HG03060 (cell line): ENCODE measurements around the gene P4HA3.

Experiments used
- ATAC-seq: cut with Tn5 transposase; IDR thresholded peaks from one replicate; pipeline ENCODE4 v1.9.1; 2021; ENCODE audit warnings: low read depth, moderate number of reproducible peaks; ENCODE audit not compliant: unreplicated experiment

Gene P4HA3

GRCh38 chr11:74268456-74268855 is 43.0 kb downstream of the P4HA3 start:
- no peak for ATAC-seq

- ATAC-seq: no peak
Measured at GRCh38 chr11:74267014-74267413, 44.4 kb downstream of the P4HA3 start.

GRCh38 chr11:74265256-74265655 is 46.2 kb downstream of the P4HA3 start:
- no peak for ATAC-seq

GRCh38 chr11:74262725-74263124 is 48.7 kb downstream of the P4HA3 start:
- no peak for ATAC-seq

DNA sequence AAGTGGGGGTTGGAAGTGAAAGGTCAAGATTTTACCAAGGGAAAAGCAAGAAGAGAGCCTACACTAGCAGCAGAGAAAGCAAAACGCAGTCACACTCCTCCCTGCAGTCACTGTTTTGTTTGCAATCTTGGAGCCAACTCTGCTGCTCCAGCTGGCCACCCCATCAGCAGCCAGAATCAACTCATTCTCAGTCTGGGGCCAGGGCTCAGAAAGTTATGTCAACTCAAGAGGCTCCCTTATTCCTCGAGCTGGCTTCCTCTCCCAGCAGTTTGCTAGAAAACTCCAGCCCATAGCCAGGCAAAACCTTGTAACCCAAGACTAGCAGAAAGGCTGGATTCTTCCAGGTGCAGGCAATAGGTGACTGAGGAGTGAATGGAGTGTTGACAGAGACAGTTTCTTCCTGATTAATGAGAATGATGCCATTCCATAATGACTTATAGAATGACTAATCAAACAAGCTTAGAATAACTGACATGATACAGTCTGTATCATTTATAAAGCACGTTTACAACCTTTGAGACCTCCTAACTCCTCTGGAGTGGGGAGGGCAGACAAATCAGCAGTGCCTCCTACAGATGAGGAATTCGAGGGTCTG is 53.4 kb downstream of the P4HA3 start:
- ATAC-seq: no peak

- no peak for ATAC-seq
Measured at GRCh38 chr11:74256378-74257133, 54.9 kb downstream of the P4HA3 start.

DNA sequence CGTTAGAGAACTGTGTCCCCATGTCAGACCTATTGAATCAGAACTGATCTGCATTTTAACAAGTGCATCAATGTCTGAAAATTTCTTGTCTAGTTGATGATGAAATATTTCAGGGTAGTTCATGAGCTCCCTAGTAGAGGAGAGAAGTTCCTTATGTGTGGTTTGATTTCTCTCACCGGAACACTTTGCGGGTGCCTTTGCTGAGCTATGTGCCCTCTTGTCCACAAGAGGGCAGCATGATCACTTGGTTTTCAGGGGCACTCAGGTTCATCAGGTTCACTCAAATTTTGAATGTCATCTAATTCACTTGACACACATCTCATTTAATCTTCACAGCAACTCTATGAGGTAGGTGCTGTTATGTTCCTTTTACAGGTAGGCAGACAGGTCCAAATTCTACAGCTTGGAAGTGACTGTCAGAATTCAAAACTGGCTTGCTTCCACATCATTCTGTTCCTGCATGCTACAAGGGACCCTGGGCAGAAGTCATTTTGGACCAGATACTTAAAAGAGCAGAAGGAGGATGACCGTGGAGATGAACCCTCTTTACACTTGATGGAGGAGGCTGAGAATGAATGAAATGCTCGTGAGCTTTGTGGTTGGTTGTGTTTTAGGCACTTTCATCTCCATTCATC is 55.6 kb downstream of the P4HA3 start:
- no peak for ATAC-seq

GRCh38 chr11:74253361-74253760 is 58.1 kb downstream of the P4HA3 start:
- ATAC-seq: no peak

GRCh38 chr11:74249496-74249895 is 61.9 kb downstream of the P4HA3 start:
- ATAC-seq: no peak

DNA sequence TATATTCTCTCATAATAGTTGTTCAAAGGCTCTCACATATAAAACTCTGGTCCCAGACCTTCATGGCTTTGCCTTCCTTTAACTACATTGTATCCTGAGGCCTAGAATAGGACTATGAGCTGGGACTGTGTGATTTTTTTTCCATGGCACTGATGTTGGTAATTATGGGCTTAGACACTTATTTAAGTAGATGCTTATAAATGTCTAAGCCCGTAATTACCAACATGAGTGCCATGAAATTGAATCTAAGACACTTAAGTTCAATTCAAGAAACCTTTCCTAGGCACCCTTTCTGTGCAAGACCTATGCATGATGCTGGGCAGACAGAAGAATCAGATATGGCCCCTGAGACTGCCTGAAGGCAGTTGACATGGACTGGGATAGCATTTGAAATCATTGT is 63.0 kb downstream of the P4HA3 start:
- no peak for ATAC-seq

- ATAC-seq: no peak
Measured at GRCh38 chr11:74238243-74238642, 73.2 kb downstream of the P4HA3 start.

DNA sequence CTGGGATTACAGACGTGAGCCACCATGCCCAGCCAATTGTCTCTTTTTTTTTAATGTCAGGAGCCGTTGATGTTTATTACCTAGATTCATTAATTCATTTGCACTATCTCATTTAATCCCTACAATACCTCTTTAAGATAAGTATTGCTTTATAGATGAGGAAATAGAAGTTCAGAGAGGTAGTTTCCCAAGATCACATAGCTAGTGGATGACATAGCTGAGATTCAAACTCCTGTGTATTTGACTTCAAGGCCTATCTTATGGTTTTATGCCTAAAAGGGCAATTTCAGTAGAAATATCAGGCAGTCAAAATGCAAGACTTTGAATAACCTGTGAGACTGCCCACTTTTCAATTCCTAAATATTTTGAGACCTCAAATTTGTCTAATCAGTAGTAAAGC is 73.9 kb downstream of the P4HA3 start:
- ATAC-seq: no peak

DNA sequence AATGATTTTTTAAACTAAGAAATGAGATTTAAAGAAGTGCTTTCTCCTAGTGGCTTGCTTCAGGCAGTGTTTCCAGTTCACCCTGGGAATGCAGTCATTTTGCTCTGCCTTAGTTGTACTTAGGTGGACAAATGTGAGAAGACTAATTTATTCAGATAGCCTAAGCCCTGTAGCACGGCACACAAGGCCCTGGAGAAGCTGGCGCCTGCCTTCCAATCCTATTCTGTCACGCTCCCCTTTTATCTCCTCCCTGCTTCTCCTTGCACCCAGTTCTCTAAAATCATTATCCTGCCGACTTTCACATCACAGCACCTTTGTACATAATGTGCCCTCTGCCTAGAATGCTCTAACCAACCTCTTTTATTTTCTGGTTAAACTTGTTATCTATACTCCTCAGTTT is 76.3 kb downstream of the P4HA3 start:
- no peak for ATAC-seq

DNA sequence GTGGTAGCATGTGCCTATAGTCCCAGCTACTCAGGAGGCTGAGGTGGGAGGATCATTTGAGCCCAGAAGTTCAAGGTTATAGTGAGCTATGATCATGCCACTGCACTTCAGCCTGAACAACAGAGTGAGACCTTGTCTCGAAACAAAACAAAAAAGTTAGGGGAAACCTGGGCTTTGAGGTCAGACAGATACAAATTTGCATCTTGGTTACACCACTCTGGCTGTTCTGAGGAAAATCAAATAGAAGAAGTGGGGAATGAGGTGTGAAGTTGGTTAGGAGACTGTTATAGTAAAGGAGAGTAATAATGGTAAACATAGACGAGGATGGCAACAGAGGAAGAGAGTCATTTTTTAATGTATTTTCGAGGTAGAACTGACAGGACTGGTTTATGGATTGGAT is 77.8 kb downstream of the P4HA3 start:
- no peak for ATAC-seq

DNA sequence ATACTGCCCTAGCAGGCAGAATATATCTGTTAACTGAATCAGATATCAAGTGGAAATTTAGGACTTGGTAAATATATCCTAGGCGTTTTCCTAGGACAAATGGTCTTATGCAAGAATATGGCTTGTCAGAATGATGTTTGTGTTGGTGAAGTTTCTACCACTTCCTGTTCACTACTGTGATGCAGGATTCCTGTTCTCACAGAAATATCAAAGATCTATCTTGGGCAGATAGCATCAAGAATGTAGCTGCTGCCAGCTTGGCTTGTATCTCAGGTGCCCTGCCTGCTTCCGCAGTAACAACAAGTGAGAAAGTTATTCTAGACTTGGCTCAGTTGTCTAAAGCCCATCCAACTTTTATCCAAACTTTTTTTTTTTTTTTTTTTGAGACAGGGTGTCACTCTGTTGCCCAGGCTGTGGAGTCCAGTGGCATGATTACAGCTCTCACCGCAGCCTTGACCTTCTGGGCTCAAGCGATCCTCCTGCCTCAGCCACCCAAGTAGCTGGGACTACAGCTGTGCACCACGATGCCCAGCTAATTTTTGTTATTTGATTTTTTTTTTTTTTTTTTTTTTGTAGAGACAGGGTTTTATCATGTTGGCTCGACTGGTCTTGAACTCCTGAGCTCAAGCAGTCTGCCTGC is 79.0 kb downstream of the P4HA3 start:
- no peak for ATAC-seq

GRCh38 chr11:74226907-74227306 is 84.5 kb downstream of the P4HA3 start:
- ATAC-seq: no peak

- no peak for ATAC-seq
Measured at GRCh38 chr11:74225565-74225964, 85.9 kb downstream of the P4HA3 start.

- ATAC-seq: no peak
Measured at GRCh38 chr11:74221816-74222215, 89.6 kb downstream of the P4HA3 start.

- ATAC-seq: no peak
Measured at GRCh38 chr11:74220376-74220775, 91.1 kb downstream of the P4HA3 start.
